ENCODE data around the gene RMDN2.

- TF ChIP-seq CTCF (IDR thresholded peaks at IDR 0.05; ENCODE audit: low read depth, low read length): no peak
- no peak for TF ChIP-seq EZH2phosphoT487 (IDR thresholded peaks at IDR 0.05; ENCODE audit: low read depth)
These were observed 3.3 kb upstream of the RMDN2 start for GRCh38 chr2:37921781-37922180.

All from OCI-LY3 (cell line).